Fibroblast of skin of right biceps (primary cell): ENCODE data around the gene CCDC146.
A peak's percentile ranks its signal among the peaks of the same experiment; 100 is the strongest.
"Not testable (repeated sequence)": the region's sequence is repeated elsewhere in the genome, so short reads cannot be mapped to it uniquely, and the experiment has no call there.

ENCODE experiments used
- DNase-seq: peaks from one replicate; pipeline ENCODE4 v3.0.0-alpha.2; 2013

The CCDC146 gene, protein sequence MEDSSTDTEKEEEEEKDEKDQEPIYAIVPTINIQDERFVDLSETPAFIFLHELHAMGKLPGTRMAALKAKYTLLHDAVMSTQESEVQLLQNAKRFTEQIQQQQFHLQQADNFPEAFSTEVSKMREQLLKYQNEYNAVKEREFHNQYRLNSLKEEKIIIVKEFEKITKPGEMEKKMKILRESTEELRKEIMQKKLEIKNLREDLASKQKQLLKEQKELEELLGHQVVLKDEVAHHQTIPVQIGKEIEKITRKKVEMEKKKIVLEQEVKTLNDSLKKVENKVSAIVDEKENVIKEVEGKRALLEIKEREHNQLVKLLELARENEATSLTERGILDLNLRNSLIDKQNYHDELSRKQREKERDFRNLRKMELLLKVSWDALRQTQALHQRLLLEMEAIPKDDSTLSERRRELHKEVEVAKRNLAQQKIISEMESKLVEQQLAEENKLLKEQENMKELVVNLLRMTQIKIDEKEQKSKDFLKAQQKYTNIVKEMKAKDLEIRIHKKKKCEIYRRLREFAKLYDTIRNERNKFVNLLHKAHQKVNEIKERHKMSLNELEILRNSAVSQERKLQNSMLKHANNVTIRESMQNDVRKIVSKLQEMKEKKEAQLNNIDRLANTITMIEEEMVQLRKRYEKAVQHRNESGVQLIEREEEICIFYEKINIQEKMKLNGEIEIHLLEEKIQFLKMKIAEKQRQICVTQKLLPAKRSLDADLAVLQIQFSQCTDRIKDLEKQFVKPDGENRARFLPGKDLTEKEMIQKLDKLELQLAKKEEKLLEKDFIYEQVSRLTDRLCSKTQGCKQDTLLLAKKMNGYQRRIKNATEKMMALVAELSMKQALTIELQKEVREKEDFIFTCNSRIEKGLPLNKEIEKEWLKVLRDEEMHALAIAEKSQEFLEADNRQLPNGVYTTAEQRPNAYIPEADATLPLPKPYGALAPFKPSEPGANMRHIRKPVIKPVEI

DNA sequence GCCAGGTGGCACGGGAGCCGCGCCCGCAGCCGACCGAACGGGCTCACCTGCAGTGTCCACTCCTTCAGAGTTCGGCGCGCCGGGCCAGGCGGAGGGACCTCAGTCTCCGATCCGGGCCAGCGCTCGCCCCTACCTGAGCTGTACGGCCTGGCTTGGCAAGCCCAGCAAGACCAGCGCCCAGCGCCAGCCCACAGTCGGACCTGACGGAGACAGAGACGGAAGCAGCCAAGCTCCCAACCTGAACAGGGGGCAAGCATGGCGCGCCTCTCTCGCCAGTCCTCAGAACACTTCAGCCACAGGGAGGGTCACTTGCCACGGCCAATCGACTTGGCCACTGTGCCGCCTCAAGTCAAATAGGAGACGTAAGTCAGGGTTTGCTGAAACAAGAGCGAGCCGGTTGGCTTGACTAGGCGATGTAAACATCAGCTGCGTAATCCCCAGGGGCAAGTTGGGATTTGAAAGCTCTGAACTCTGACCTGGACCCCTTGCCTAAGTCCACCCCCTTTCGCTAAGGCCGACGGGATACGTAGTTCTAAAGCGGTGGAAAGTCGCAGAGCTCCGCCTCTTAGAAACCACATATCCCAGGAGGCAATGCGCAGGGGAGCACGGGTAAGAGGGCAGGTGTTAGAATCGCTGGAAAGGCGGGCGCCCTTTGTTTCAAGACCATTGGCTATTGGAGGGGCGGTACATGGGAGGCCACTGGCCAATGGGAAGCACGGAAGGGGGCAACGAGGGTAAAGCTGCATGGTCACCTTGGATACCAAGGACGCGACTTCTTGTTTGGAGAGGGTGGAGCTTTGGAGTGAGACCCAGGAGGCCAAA lies at the start of gene CCDC146:
Gene CCDC146 (plus strand): TSS at position 756 of the 822 bp plus-strand sequence. CDS start 45,054 bp downstream, outside the sequence.
- DNase-seq, result peak; percentile 97

DNA sequence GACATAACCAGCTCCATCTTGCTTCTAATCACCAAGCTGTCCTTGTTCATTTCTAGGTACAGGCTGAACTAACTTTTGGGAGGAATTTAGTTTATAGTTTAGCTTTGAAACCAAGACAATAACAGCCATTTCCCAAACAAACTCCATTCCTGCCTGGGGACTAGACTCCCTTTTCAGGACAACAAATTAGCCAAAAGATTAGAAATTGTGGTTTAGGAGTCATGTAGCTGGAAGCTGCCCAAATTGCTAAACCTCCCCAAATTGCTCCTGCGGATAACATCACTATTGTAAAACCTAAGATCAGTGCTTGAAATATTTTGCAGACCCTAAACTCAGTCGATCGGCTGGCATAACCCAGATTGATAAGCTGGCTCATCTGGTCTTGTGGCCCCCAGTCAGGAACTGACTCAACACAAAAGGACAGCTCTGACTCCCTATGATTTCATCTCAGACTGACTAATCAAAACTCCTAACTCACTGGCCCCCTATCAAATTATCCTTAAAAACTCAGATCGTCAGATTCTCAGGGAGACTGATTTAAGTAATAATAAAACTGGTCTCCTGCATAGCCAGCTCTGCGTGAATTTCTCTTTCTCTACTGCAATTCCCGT lies 47.5 kb upstream of the CCDC146 start:
- DNase-seq, result peak; percentile 22

DNA sequence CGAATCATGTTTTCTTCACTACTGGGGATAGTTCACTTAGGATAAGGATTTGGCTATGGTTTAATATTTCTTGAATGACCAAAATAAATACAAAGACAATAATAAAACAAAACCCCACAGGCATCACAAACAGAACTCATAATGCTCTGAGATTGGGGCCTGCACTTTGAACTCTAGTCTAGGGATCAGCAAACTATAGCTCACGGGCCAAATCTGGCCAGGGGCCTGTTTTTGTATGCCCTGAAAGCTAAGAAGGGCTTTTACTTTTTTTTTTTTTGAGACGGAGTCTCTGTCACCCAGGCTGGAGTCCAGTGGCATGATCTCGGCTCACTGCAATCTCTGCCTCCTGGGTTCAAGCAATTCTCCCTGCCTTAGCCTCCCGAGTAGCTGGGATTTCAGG lies 45.4 kb upstream of the CCDC146 start:
- not testable (repeated sequence) for DNase-seq

DNA sequence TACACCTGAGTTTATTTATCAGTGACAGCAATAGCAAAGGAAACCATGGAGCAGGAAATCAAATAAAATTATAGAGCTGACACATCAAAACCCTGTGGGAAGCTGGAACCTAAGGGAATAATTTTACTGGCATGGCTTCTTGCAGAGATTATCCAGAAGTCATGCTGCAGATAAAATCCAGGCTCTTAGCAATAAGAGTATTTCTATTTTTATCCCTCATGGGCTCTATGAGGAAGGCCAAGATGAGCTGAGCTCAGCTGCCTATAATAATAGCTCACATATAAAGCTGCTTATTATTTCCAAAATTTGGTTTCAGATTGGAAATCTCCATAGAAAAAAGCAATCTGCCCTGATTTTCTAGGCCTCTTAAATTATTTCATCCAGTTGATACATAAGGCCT lies 43.3 kb upstream of the CCDC146 start:
- DNase-seq, result not testable (repeated sequence)

DNA sequence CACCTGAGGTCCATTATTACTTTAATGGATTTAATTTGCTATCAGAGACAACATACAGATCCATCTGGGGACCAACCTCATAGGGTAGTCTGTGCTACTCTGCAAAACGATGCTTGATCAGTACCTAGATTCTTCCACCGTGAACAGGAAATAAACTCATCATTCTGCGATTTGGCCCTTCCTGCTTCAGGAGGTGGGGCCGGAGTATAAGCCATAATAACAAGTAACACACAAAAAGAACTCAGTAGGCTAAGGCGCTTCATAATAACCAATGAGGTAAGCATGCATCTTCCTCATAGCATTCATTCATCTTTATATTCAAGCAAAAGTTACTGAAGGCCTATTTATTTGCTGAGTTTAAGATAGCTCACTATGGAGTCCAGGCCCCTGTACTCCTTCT lies 42.8 kb upstream of the CCDC146 start:
- DNase-seq, result not testable (repeated sequence)

DNA sequence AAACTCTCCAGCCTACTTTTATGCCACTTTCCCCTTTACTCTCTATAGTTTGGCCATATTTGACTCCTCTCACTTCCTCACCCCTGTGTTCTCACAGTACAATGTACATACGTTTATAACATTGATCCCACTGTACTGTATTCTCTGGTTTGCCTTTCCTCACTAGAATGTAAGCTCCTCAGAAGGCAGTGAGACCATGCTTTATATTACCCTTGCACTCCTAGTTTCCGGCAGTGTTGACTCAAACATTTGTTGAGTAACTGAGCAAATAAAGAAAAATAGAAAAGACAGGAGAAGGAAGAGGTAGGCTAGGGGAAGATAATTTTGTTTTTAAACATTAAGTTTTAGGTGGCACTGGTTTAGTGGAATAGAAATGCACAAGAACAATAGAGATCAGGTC lies 42.2 kb upstream of the CCDC146 start:
- DNase-seq, result not testable (repeated sequence)

DNA sequence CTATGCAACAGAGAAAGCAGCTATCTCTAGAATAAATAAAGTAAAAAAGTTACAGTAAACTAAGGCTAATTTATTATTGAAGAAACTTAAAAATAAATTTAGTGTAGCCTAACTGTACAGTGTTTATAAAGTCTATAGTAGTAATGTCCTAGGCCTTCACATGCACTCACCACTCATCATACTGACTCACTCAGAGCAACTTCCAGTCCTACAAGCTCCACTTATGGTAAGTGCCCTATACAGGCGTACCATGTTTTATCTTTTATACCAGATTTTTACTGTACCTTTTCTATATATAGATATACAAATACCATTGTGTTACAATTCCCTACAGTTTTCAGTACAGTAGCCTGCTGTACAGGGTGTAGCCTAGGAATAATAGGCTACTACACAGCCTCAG lies 40.2 kb upstream of the CCDC146 start:
- DNase-seq, result not testable (repeated sequence)

DNA sequence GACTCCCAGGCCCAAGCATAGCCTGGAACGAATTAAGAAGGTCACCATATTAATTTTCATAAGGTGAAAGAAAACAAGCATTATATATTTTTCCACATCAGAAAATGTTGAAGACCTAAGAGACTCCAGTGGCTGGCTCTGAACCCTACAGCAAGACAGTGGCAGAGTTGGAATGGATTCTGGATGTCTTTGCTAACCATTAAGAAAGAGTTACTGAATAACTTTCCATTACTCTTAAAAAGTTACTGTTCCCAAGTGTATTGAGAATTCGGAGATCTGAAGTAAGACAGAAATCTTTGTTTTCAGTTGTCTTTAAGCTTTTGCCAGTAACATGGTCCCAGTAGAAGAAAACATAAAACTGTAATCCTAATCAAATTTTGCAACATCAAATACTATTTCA lies 30.1 kb upstream of the CCDC146 start:
- DNase-seq, result not testable (repeated sequence)

DNA sequence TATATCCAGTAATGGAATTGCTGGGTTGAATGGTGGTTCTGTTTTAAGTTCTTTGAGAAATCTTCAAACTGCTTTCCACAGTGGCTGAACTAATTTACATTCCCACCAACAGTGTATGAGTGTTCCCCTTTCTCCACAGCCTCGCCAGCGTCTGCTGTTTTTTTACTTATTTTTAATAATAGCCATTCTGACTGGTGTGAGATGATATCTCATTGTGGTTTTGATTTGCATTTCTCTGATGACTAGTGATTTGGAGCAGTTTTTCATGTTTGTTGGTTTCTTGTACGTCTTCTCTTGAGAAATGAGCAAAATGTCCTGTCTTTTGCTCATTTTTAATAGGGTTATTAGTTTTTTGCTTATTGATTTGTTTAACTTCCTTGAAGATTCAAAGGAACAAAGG lies 21.9 kb upstream of the CCDC146 start:
- not testable (repeated sequence) for DNase-seq

DNA sequence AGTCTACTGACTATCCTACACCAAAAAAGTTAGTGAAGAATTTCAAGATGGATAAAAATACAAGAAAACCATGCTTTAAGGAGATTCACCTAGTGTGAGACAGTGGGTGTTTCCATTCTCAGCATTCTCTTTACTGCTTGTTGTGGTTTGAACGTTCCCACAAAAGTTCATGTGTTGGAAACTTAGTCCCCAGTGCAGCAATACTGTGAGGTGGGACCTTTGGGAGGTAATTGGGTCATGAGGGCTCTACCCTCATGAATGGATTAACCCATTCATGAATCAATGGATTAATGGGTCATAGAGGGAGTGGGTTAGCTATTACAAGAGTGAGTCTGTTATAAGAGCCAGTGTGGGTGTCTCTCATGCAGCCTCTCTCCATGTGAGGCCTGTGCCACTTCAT lies 21.2 kb upstream of the CCDC146 start:
- DNase-seq, result not testable (repeated sequence)

DNA sequence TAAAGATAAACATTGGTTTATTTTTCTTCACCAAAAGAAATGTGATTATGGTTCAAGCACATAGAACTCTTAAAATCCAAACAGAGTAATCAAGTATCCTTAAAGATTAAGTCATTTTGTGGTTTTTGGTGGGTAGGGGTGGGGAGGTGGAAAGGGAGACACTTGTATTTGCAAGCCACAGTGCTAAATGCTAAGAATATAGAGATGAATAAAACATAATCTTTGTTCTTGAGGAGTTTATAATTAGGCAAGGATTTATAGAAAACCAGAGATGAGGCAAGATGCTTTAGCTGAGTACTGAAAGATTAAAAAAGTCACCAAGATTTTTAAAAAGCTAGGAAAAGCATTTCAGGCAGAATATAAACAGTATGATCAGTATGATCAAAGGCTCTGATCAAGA lies 19.7 kb upstream of the CCDC146 start:
- not testable (repeated sequence) for DNase-seq

DNA sequence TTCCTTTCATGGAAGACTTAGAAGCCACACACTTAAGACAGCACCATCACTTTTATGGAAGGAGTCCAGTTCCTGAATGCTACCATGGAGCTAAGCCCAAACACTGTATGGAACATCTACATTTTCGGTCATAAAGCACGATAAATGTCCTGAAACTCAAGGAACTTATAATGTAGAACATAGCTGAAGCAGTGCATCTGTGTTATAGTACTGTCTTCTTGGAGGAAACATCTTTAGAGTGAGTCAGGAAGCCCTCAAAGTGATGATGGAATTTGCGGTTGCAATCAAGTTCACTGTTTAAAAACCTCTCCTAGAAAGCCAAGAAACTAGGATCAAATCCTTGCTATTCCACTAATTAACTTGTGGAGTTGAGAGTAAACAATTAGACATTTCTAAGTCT lies 16.5 kb upstream of the CCDC146 start:
- peak; percentile 22 for DNase-seq

DNA sequence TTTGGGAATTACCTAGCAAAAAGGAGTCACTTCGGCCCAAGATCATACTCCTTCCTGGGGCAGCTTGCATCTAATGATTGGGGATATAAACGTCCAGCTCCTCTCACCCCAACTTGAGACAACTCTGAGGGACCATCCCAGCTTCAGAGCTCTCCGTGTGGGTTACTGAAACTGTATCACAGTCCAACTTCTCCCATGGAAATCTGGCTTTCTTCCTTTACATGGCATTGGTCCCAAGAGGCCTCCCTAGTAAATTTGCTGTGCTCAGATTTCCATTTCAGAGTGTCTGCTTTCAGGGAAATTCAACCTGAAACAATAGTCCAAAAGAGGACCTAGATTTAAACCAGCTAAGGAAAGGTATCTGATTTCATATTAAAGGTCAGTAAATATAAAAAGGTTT lies 14.8 kb upstream of the CCDC146 start:
- not testable (repeated sequence) for DNase-seq

DNA sequence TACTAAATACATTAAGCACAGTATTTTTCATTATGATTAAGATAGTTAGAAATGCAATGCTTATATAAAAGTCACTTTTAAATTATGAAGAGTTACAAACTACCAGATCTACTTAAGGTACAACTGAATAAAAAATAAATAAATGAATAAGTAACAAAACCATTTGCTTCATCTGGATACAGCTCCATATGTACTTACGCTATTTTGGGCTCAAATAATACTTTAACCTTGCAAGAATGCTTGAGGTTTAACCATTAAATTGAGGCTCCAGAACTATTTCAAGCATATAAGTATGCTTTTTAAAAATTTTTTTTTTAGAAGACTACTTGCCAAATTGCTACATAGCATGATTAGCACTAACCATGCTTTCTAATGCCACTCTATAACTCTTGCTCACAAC lies 14.1 kb upstream of the CCDC146 start:
- not testable (repeated sequence) for DNase-seq

DNA sequence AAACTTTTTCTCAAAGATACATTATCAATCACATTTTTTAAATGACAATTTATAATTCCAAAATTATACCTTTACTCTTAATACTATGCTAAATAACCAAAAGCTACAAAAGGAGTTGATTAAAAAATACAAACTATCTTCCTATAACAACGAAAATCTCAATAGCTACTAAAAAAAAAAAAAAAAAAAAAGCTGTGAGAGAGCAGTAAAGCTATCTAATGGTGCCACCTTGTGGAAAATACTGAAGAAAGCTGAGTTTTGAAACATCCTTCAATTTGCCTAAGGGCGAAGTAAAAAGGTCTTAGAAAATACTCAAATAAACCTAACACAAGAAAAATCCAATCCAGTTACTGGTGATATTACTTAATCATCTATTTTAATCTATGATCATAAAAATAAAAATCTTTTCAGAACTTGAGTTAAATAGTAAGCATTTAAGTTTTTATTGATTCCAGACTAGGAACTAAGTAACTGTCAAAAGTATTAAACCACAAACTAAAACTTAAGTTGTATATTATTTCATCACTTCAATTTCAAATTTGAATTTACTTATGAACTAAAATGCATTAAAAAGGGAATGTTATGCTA lies 9.6 kb upstream of the CCDC146 start:
- DNase-seq, result not testable (repeated sequence)

DNA sequence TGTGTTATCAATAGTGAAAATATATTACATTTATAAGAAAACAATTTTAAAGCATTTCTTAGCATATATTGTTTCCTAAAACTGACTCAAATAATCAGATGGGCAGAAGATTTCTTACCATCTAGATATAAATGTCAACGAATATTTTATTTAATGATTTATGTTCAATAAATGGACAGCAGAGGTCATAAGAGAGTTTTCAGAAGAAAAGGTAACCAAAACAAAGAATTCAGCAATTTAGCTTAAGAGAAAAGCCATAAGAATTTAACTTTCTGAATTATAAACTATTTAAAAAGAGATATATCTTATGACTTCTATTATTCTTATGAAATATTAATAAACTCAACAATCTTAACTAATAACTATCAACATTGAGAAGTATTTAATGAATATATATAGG lies 3.1 kb downstream of the CCDC146 start:
- DNase-seq, result not testable (repeated sequence)

DNA sequence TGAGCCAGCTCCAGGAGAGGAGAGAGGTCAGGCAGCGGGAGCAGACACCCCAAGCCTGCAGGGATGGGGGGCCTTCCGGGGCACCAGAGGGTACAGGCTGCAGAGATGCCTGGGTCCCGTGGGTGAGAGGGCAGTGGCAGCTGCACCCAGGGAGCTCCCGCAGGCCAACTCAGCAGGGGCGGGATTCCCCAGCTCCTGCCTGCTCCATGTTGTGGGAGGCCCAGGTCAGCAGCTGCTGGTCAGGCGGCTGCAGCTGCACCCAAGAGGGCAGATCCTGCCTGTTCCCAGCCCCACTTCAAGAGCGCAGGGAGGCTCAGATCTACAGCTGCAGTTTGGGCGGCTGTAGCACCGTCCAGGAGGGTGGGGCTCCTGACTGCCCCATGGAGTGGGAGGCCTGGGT lies 4.6 kb downstream of the CCDC146 start:
- DNase-seq, result not testable (repeated sequence)

DNA sequence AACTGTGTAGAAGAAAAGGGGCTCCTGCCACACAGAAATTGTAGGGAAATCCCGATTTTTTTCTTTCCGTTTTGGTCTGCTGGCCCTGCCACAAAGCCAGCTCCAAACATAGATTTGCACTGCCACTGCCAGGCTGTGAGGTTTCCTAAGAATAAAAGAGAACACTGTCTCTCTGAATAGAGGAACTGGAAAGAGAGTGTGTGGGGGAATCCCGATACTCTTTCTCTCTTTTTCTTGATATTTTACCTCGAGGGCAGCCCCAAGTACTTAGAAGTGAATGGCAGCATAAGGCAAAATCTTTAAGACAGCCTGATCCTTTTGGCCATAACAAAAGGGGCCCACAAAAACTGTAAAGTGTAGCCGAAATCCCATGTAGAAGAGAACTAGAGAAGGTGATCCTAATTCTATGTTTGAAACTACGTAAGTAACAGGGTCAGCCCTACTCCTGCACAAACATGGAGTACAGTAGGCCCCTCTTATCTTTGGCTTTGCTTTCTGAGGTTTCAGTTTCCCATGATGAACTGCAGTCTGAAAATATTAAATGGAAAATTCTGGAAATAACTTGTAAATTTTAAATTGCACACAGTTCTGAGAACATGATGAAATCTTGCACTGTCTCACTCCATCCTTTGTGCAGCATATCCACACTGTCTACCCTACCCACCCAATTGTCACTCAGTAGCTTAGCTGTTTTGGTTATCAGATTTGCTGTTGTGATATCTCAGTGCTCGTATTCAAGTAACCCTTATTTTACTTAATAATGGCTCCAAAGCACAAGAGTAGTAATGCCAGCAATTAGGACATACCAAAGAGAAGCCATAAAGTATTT lies 6.4 kb downstream of the CCDC146 start:
- DNase-seq, result not testable (repeated sequence)

DNA sequence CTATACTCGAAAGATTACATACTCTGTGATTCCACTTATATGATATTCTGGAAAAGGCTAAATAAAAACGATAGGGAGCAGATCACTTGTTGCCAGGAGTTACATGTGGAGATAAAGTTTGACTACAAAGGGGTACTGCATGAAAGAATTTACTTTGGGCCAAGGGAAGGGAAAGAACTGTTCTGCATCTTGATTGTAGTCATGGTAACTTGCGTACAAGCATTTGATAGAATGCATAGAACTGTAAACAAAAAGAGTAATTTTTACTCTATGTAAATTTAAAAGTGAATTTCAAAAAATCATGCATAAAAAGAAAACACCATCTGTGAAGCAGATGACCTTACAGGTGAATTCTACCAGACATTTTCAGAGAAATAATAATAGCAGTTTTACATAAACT lies 9.4 kb downstream of the CCDC146 start:
- not testable (repeated sequence) for DNase-seq

DNA sequence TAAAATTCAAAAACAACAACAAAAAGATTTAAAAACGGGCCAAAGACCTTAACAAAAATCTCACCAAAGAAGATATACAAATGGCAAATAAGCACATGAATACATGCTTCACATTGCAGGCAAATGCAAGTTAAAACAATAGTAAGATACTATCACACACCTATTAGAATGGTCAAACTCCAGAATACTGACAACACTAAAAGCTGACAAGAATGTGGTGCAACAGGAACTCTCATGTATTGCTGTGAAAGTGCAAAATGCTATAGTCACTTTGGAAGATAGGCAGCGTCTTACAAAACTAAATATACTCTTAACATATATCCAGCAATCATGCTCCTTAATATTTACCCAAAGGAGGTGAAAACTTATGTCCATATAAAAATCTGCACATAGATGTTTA lies 16.3 kb downstream of the CCDC146 start:
- DNase-seq, result not testable (repeated sequence)

DNA sequence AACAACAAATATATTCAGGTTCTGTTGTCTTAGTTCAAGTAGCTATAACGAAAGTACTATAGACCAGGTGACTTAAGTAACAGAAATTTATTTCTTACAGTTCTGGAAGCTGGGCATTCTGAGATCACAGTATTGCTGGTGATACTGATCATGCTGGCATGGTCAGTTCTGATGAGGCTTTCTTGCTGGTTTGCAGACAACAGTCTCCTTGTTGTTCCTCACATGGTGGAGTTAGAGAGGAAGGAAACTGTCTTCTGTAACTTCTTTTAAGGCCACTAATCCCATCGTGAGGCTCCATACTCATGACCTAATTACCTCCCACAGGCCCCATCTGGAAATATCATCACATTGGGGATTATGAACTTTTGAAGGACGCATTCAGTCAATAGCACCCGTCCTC lies 17.9 kb downstream of the CCDC146 start:
- not testable (repeated sequence) for DNase-seq
